Fibroblast of pulmonary artery (primary cell): Measurements from ENCODE around the gene MYH14.

ENCODE experiments used
- DNase-seq: peaks from one replicate; pipeline ENCODE4 v3.0.0-alpha.2; 2010; ENCODE audit warnings: low read depth
- H3K4me3 ChIP-seq: replicated peaks from 2 replicates; pipeline ENCODE4 v1.5.1; 2011; ENCODE audit warnings: low read depth, mild to moderate bottlenecking, control low read depth, low read length, moderate library complexity
- TF ChIP-seq, protein P1 (sequence below): IDR thresholded peaks from 2 replicates; pipeline ENCODE4 v1.5.1; 2011; ENCODE audit warnings: mild to moderate bottlenecking, control low read depth, low read length, inconsistent platforms; ENCODE audit errors: missing control alignments

The MYH14 gene

DNA sequence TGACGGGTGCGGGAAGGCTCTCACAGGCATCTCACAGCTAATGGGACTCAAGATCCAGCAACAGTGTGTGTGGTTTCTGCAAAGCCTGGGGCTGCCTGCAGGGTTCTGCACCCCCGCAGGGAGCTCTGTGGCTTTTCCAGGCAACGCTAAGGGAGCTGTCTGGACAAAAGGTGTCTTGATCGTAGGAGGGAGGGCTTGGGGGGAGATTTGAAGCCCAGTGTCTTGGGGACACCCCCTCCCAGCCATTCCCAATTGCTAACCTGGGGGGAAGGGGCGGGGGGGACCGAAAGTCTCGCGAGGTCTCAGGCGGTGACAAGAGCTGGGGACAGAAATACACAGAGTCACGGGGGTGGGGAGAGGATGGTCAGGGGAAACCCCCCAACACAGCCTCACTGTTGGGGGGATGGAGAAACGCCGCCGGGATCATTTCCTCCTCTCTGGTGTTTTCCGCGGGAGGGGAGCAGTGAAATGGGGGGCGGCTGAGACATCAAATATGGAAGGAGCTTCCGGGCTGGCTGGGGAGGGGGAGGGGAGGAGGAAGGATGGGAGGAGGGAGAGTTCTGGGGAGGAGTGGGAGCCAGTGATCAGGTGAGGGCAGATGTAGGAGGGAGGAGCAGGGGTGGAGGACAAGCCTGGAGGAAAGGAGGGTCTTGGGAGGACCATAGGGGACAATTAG, 112.5 kb downstream of the MYH14 start:
- no peak overlapping the region for H3K4me3 ChIP-seq
- DNase-seq, result no peak
- TF ChIP-seq, protein P1, sequence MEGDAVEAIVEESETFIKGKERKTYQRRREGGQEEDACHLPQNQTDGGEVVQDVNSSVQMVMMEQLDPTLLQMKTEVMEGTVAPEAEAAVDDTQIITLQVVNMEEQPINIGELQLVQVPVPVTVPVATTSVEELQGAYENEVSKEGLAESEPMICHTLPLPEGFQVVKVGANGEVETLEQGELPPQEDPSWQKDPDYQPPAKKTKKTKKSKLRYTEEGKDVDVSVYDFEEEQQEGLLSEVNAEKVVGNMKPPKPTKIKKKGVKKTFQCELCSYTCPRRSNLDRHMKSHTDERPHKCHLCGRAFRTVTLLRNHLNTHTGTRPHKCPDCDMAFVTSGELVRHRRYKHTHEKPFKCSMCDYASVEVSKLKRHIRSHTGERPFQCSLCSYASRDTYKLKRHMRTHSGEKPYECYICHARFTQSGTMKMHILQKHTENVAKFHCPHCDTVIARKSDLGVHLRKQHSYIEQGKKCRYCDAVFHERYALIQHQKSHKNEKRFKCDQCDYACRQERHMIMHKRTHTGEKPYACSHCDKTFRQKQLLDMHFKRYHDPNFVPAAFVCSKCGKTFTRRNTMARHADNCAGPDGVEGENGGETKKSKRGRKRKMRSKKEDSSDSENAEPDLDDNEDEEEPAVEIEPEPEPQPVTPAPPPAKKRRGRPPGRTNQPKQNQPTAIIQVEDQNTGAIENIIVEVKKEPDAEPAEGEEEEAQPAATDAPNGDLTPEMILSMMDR, result no peak

DNA sequence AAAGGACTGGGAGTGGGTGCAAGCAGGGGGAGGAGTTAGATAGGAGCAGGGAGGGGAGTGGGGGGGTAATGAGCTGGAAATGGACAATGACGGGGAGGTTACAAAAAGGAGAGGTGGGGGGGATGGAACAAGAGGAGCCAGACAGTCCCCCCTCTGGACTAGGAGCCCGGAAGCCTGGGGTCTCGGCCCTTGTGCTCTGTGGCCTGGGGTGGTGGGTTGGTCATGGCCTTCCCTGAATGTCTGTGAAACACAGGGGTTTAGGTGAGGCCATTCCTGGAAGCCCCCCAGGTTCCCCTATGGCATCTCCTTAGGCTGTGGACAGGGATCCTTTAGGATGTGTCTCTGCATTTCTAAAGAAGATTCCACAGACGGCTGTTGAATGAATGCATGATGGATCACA, 113.7 kb downstream of the MYH14 start:
- TF ChIP-seq, protein P1, result no peak

DNA sequence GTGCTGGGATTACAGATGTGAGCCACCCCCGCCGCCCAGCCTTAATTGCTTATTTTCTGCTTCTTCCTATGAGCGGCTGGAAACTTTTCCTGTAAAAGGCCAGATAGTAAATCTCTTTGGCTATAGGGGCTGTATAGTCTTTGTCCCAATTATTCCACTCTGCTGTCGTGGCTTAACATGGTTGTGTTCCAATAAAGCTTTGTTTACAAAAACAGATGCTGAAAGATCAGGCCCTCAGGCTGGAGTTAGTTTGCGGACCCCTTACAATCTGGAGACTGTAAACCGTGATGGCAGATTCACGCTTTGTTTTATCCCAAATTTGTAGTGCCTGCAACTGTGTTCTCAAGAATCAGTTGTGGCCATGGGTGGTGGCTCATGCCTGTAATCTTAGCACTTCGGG, 115.0 kb downstream of the MYH14 start:
- TF ChIP-seq, protein P1, result no peak
- no peak overlapping the region for H3K4me3 ChIP-seq
- no peak for DNase-seq

More for the DNA sequence above, 113.7 kb downstream of the MYH14 start:
- no peak overlapping the region for H3K4me3 ChIP-seq
- no peak for DNase-seq

DNA sequence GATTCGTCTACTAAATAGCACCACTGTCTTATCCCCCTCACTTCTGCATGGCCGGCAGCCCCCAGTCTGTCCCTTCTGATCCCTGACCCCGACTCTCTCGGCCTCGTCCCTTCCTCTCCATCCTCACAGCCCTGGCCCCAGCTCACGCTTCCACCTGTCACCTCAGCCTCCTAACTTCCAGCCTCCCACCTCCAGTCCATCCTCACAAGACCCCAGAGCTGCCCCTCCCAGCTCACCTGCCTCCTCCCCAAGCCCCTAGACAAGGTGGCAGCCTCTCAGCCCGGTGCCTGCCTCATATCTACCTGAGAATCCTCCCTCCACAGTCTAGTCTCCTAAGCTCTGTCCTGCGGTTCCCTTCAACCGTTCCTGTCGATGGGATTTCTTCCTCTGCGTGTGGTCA, 115.7 kb downstream of the MYH14 start:
- TF ChIP-seq, protein P1, result no peak
- no peak overlapping the region for H3K4me3 ChIP-seq
- no peak for DNase-seq

DNA sequence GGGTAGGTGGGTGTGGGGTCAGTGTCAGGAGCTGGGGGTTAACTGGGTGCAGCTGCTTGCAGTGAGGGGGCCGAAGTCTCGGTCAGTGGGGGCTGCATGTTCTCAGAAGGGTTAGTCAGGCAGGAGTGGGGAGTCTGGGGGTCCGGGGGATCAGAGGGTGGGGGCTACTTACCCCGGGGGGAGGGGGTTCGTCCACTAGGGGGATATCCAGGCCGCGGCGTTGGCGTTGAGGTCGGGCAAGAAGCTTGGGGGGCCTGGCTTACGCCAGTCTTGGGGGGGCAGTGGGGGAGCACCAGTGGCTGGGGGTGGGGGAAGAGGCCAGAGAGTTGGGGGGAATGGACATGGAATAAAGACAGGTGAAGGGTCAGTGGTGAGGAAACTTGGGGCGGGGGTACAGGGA, 116.6 kb downstream of the MYH14 start:
- DNase-seq, result no peak
- no peak overlapping the region for H3K4me3 ChIP-seq
- TF ChIP-seq, protein P1, result no peak

DNA sequence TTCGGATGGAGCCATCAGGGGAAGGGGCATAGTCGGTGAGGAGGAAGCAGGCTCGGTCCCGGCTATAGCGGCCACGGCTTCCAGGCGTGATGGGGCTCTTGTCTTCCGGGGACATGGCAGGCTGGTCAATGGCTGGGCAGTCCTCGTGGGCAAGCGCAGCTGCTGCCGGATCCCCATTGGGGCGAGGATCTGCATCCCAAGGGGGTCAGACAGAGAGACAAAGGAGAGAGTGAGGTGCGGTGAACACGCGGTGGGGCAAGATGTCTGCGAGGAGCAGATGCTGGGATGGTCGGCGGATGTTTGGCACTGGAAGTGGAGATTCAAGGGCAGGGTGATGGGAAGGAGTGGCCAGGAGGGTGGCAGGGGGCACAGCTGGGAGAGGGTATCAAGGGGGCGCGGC, 117.2 kb downstream of the MYH14 start:
- TF ChIP-seq, protein P1, result no peak
- DNase-seq, result no peak
- no peak overlapping the region for H3K4me3 ChIP-seq

DNA sequence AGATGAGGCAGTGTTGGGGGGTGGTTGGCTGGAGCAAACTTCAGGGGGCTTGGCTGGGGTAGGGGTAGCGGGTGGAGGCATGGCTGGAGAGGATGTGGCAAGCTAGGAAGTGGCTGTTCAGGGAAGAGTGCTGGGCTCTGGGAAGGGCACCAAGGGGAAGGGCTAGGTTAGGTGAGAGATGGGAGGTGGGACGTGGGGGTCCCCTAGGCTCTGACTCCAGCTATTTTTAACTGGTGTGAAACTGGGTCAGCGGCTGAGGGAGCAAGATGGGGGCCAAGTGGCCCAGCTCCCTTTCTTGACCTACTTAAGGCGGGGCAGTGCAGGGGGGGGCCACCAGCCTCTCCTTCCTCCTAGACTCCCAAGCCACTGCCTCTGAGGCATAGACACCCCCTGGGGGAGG, 118.4 kb downstream of the MYH14 start:
- no peak for DNase-seq
- no peak overlapping the region for H3K4me3 ChIP-seq
- TF ChIP-seq, protein P1, result no peak
